OCI-LY3 (cell line): Measurements from ENCODE around the gene TXN.
A peak's percentile ranks its signal among the peaks of the same experiment; 100 is the strongest.
"Not testable (repeated sequence)": the region's sequence is repeated elsewhere in the genome, so short reads cannot be mapped to it uniquely, and the experiment has no call there.

ENCODE experiments used
- H2AFZ ChIP-seq: fragments of 200-600, 300-600 bp; shearing (Covaris generic); 2 replicates; pipeline ENCODE4 v1.6.0; 2014; ENCODE audit warnings: antibody characterized with exemption, low read depth, low read length
- H3K27ac ChIP-seq: fragments of 200-600, 300-600 bp; sonication (generic); 2 replicates; pipeline ENCODE4 v1.5.1; 2014; ENCODE audit warnings: mild to moderate bottlenecking, low read length, moderate library complexity, mixed read lengths
- H3K27me3 ChIP-seq: fragments of 200-600, 300-600 bp; sonication (generic); 2 replicates; pipeline ENCODE4 v1.6.1; 2014; ENCODE audit warnings: low read depth, low read length, mixed read lengths
- H3K36me3 ChIP-seq: fragments of 200-600, 300-600 bp; sonication (generic); replicated peaks from 2 replicates; pipeline ENCODE3; 2014; ENCODE audit warnings: low read depth, low read length, mixed read lengths
- H3K4me1 ChIP-seq: fragments of 300-600, 200-600 bp; sonication (generic); 2 replicates; pipeline ENCODE4 v1.6.1; 2014; ENCODE audit warnings: low read length, mixed read lengths
- H3K4me2 ChIP-seq: fragments of 200-600, 300-600 bp; sonication (generic); 2 replicates; pipeline ENCODE4 v1.6.1; 2014; ENCODE audit warnings: low read length, mixed read lengths
- H3K4me3 ChIP-seq: fragments of 300-600, 200-600 bp; sonication (generic); 2 replicates; pipeline ENCODE4 v1.5.1; 2014; ENCODE audit warnings: antibody characterized with exemption, mild to moderate bottlenecking, low read length, moderate library complexity
- H3K79me2 ChIP-seq: fragments of 300-600, 200-600 bp; shearing (Covaris generic); 2 replicates; pipeline ENCODE4 v1.6.1; 2014; ENCODE audit warnings: mild to moderate bottlenecking, low read length, mixed read lengths
- H3K9ac ChIP-seq: fragments of 300-600, 200-600 bp; shearing (Covaris generic); 2 replicates; pipeline ENCODE4 v1.6.0; 2014; ENCODE audit warnings: mild to moderate bottlenecking, low read length, moderate library complexity
- H3K9me3 ChIP-seq: fragments of 200-600, 300-600 bp; shearing (Covaris generic); 2 replicates; pipeline ENCODE4 v1.6.1; 2014; ENCODE audit warnings: low read length, mixed read lengths; ENCODE audit not compliant: insufficient read depth
- H4K20me1 ChIP-seq: fragments of 200-600, 300-600 bp; sonication (generic); 2 replicates; pipeline ENCODE4 v1.6.1; 2016; ENCODE audit warnings: low read length, mixed read lengths; ENCODE audit not compliant: insufficient read depth
- EZH2phosphoT487 ChIP-seq: fragments of 200-600 bp; shearing (Covaris generic); IDR thresholded peaks from 2 replicates; pipeline ENCODE4 v1.6.1; 2018; ENCODE audit warnings: antibody characterized with exemption, mixed run types, low read depth
- TF ChIP-seq, protein P1 (sequence below): fragments of 200-600, 300-600 bp; sonication (generic); IDR thresholded peaks from 2 replicates; pipeline ENCODE4 v1.5.1; 2014; ENCODE audit warnings: antibody characterized with exemption, low read length, low read depth

Gene TXN

DNA sequence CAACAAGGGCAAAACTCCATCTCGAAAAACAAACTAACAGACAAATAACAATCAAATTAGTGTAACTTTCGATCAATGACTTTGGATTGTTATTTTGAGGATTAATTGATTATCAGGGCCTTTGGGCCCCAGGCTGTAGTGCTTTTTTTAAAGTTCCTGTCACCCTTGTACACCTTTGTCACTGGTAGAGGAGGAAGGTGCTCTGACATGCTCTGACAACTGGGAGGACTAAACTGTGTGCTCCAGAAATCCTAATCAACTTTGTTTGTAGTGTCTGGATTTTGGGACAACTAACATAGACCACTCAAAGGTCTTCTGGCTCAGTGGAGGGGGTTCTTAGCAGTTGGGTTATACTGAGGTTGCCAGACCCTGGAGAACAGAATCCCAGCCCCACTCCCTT is 1.8 kb downstream of the TXN start:
- Histone ChIP-seq H3K79me2 (peaks cover 81% of the 10 kb centered on the region), H3K4me3 (peak overlapping the region; percentile 96), H3K4me2 (peak overlapping the region; percentile 87), H3K27ac (no peak overlapping the region; the same call in 1 of the 2 replicates), H2AFZ (no peak overlapping the region), H4K20me1 (peaks cover 57% of the 10 kb centered on the region), H3K9ac (peak overlapping the region; percentile 99), H3K27me3 (no peaks in the 10 kb centered on the region), H3K9me3 (no peaks in the 10 kb centered on the region), H3K4me1 (peaks cover 41% of the 10 kb centered on the region), H3K36me3 (peaks cover 31% of the 10 kb centered on the region)
- TF ChIP-seq, protein P1, sequence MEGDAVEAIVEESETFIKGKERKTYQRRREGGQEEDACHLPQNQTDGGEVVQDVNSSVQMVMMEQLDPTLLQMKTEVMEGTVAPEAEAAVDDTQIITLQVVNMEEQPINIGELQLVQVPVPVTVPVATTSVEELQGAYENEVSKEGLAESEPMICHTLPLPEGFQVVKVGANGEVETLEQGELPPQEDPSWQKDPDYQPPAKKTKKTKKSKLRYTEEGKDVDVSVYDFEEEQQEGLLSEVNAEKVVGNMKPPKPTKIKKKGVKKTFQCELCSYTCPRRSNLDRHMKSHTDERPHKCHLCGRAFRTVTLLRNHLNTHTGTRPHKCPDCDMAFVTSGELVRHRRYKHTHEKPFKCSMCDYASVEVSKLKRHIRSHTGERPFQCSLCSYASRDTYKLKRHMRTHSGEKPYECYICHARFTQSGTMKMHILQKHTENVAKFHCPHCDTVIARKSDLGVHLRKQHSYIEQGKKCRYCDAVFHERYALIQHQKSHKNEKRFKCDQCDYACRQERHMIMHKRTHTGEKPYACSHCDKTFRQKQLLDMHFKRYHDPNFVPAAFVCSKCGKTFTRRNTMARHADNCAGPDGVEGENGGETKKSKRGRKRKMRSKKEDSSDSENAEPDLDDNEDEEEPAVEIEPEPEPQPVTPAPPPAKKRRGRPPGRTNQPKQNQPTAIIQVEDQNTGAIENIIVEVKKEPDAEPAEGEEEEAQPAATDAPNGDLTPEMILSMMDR = no peak
- no peak for TF ChIP-seq EZH2phosphoT487

DNA sequence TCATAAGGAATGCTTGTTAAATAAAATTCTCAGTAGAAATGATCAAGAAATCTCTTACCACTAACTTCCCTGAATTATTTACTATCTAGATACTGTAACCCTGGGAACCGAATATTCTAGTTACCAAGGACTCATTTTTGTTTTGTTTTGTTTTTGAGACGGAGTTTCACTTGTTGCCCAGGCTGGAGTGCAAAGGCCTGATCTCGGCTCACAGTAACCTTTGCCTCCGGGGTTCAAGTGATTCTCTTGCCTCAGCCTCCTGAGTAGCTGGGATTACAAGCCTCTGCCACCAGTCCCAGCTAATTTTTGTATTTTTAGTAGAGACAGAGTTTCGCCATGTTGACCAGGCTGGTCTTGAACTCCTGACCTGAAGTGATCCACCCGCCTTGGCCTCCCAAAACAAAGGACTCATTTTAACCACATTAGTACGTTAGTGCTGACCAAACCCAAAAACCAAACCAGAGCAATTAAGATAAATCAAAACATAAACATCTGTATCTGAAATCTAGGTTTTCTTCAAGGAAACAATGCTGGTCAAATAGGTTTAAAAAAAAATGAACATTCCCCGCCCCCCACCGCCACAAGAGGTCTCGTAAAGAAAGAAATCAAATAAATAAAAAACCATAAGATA is 3.7 kb downstream of the TXN start:
- Histone ChIP-seq H3K27ac (no peak overlapping the region), H3K36me3 (peaks cover 42% of the 10 kb centered on the region), H4K20me1 (peaks cover 71% of the 10 kb centered on the region), H3K79me2 (peaks cover 91% of the 10 kb centered on the region), H3K9me3 (no peaks in the 10 kb centered on the region), H3K27me3 (no peaks in the 10 kb centered on the region), H3K9ac (no peak overlapping the region), H3K4me3 (no peak overlapping the region), H3K4me1 (peaks cover 22% of the 10 kb centered on the region), H2AFZ (no peak overlapping the region), H3K4me2 (no peak overlapping the region)
- TF ChIP-seq, protein P1 = no peak
- no peak for TF ChIP-seq EZH2phosphoT487

DNA sequence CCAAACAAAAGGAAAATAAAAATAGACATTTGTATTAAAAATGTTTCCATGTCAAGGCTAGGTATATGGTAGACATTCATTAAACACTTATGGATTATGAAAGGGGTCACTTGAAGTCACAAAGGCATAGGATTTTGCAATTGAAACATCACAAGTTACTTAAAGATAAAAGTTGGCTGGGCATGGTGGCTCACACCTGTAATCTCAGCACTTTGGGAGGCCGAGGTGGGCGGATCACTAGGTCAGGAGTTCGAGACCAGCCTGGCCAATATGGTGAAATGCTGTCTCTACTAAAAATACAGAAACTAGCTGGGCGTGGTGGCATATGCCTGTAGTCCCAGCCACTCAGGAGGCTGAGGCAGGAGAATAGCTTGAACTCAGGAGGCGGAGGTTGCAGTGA is 4.5 kb downstream of the TXN start:
- not testable (repeated sequence) for H3K4me3 ChIP-seq, H3K4me2 ChIP-seq, H3K27me3 ChIP-seq, H2AFZ ChIP-seq, H3K9me3 ChIP-seq, H3K27ac ChIP-seq, H3K9ac ChIP-seq
- Histone ChIP-seq H4K20me1 (peaks cover 77% of the 10 kb centered on the region), H3K4me1 (peaks cover 18% of the 10 kb centered on the region), H3K36me3 (peaks cover 49% of the 10 kb centered on the region), H3K79me2 (peaks cover 91% of the 10 kb centered on the region)

DNA sequence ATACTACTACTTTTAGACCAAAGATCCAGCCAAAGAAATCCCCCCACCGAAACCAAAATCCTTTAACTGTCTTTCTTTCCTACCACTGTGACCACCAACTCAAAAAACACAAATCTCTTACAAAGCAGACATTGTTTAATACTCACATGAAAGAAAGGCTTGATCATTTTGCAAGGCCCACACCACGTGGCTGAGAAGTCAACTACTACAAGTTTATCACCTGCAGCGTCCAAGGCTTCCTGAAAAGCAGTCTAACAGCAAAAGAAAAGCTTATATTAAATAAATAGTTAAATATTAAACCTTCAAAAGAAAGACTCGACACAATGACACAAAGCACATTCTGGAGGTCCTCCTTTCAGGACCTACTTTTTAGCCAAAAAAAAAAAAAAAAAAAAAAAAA is 5.1 kb downstream of the TXN start:
- H4K20me1 ChIP-seq = peaks cover 82% of the 10 kb centered on the region
- peaks cover 54% of the 10 kb centered on the region for H3K36me3 ChIP-seq
- no peak for TF ChIP-seq EZH2phosphoT487
- TF ChIP-seq, protein P1 = no peak

More for the DNA sequence above, 5.1 kb downstream of the TXN start:
- Histone ChIP-seq H3K9ac (no peak overlapping the region), H3K4me1 (peaks cover 18% of the 10 kb centered on the region), H3K4me3 (no peak overlapping the region), H3K27ac (no peak overlapping the region), H3K9me3 (no peaks in the 10 kb centered on the region), H2AFZ (no peak overlapping the region), H3K79me2 (peaks cover 95% of the 10 kb centered on the region), H3K4me2 (no peak overlapping the region), H3K27me3 (no peaks in the 10 kb centered on the region)
